Measurements from ENCODE around the gene ADAM11. TPM values are rescaled to one million over a fixed set of nuclear protein-coding genes. Genes with fewer than 3 reads are reported as not detected.

The ADAM11 gene
- total RNA-seq, 1 experiment from 2014 or later: 2.2 TPM

GRCh38 chr17:44757918-44758413 is 822 bp upstream of the ADAM11 start:
- DNase-seq (ENCODE audit: low spot score): no peak

GRCh38 chr17:44759086-44759915 is 513 bp downstream of the ADAM11 start:
- no peak for DNase-seq (ENCODE audit: low spot score)

GRCh38 chr17:44759916-44760243 is 1.1 kb downstream of the ADAM11 start:
- DNase-seq (ENCODE audit: low spot score): no peak

- DNase-seq (ENCODE audit: low spot score): no peak
These were observed 1.9 kb downstream of the ADAM11 start for GRCh38 chr17:44760474-44761308.

- no peak for DNase-seq (ENCODE audit: low spot score)
These were observed 3.4 kb downstream of the ADAM11 start for GRCh38 chr17:44761932-44762810.

GRCh38 chr17:44763170-44763569 is 4.4 kb downstream of the ADAM11 start:
- no peak for DNase-seq (ENCODE audit: low spot score)

GRCh38 chr17:44765965-44766364 is 7.2 kb downstream of the ADAM11 start:
- no peak for DNase-seq (ENCODE audit: low spot score)

GRCh38 chr17:44766409-44767038 is 7.7 kb downstream of the ADAM11 start:
- no peak for DNase-seq (ENCODE audit: low spot score)

GRCh38 chr17:44767493-44767892 is 8.7 kb downstream of the ADAM11 start:
- DNase-seq (ENCODE audit: low spot score): peak; percentile 61

GRCh38 chr17:44768505-44769142 is 9.8 kb downstream of the ADAM11 start:
- DNase-seq (ENCODE audit: low spot score): no peak

- no peak for DNase-seq (ENCODE audit: low spot score)
These were observed 10.4 kb downstream of the ADAM11 start for GRCh38 chr17:44769230-44769629.

GRCh38 chr17:44769647-44770084 is 10.9 kb downstream of the ADAM11 start:
- no peak for DNase-seq (ENCODE audit: low spot score)

- DNase-seq (ENCODE audit: low spot score): no peak
These were observed 11.6 kb downstream of the ADAM11 start for GRCh38 chr17:44770166-44770925.

- DNase-seq (ENCODE audit: low spot score): no peak
These were observed 13.7 kb downstream of the ADAM11 start for GRCh38 chr17:44772308-44773045.

GRCh38 chr17:44773140-44773539 is 14.4 kb downstream of the ADAM11 start:
- DNase-seq (ENCODE audit: low spot score): no peak

GRCh38 chr17:44774271-44775135 is 15.7 kb downstream of the ADAM11 start:
- DNase-seq (ENCODE audit: low spot score): peak; percentile 52

GRCh38 chr17:44775136-44775837 is 16.5 kb downstream of the ADAM11 start:
- DNase-seq (ENCODE audit: low spot score): peak; percentile 92
